IMR-90 (cell line): ENCODE results near the gene SLC25A34. TPM values are rescaled to one million over a fixed set of nuclear protein-coding genes. Genes with fewer than 3 reads are reported as not detected.

Experiments
- ATAC-seq: fragments of 200-7000 bp; cut with Tn5 transposase; 2 replicates; pipeline ENCODE4 v1.9.1; 2020; ENCODE audit warnings: low read depth, mild to moderate bottlenecking, moderate library complexity
- BruUV-seq: library from RNA; stranded (reverse); fragments of 400-500 nt; replicated peaks from 2 replicates; lab custom pipeline; 2021; lab: Mats Ljungman, UMichigan
- CTCF ChIA-PET: fragments of 300-600 bp; formaldehyde crosslinking; extraction: SDS; loops from one replicate; lab custom pipeline; 2021; ENCODE audit warnings: antibody characterized with exemption; lab: Yijun Ruan, JAX
- POLR2A ChIA-PET: fragments of 300-600 bp; sonication (Branson Sonifier 250); formaldehyde crosslinking; loops from one replicate; lab custom pipeline; 2022; ENCODE audit warnings: antibody characterized with exemption; ENCODE audit not compliant: unreplicated experiment; lab: Charles Lee
- DNase-seq: peaks from one replicate; pipeline ENCODE4 v3.0.0; 2013
- H2AFZ ChIP-seq: replicated peaks from 2 replicates; pipeline ENCODE3; 2013; ENCODE audit warnings: low read length, mild to moderate bottlenecking; ENCODE audit not compliant: poor library complexity
- H2AK5ac ChIP-seq: 2 replicates; pipeline ENCODE4 v1.6.1; 2013; ENCODE audit warnings: low read depth, low read length, inconsistent platforms
- H2AK9ac ChIP-seq: replicated peaks from 2 replicates; pipeline ENCODE3; 2013; ENCODE audit warnings: mild to moderate bottlenecking, low read depth, low read length, moderate library complexity; ENCODE audit not compliant: poor library complexity
- H2BK120ac ChIP-seq: 2 replicates; pipeline ENCODE4 v1.6.1; 2013; ENCODE audit warnings: low read depth, low read length, inconsistent platforms
- H2BK15ac ChIP-seq: 3 replicates; pipeline ENCODE4 v1.6.1; 2013; ENCODE audit warnings: low read depth, low read length, inconsistent platforms
- H2BK20ac ChIP-seq: 2 replicates; pipeline ENCODE4 v1.6.1; 2013; ENCODE audit warnings: low read depth, mild to moderate bottlenecking, inconsistent platforms, low read length, moderate library complexity
- H2BK5ac ChIP-seq: 2 replicates; pipeline ENCODE4 v1.6.1; 2013; ENCODE audit warnings: mild to moderate bottlenecking, low read depth, low read length, inconsistent platforms; ENCODE audit not compliant: poor library complexity, severe bottlenecking
- H3K14ac ChIP-seq: replicated peaks from 2 replicates; pipeline ENCODE4 v1.6.1; 2013; ENCODE audit warnings: low read depth, low read length, inconsistent platforms
- H3K18ac ChIP-seq: 2 replicates; pipeline ENCODE4 v1.6.1; 2013; ENCODE audit warnings: low read depth, low read length, control low read depth
- H3K23ac ChIP-seq: 2 replicates; pipeline ENCODE4 v1.6.1; 2013; ENCODE audit warnings: low read depth, low read length, inconsistent platforms
- H3K27ac ChIP-seq: 2 replicates; pipeline ENCODE4 v1.5.1; 2013; ENCODE audit warnings: mild to moderate bottlenecking, control low read depth, low read length; ENCODE audit not compliant: insufficient read depth
- H3K27me3 ChIP-seq: 2 replicates; pipeline ENCODE4 v1.6.1; 2013; ENCODE audit warnings: low read length; ENCODE audit not compliant: control insufficient read depth, insufficient read depth
- H3K36me3 ChIP-seq: 2 replicates; pipeline ENCODE4 v1.6.1; 2013; ENCODE audit warnings: low read length, mixed read lengths; ENCODE audit not compliant: control insufficient read depth, insufficient read depth
- H3K4ac ChIP-seq: 2 replicates; pipeline ENCODE4 v1.6.1; 2013; ENCODE audit warnings: low read depth, low read length, inconsistent platforms
- H3K4me1 ChIP-seq: 2 replicates; pipeline ENCODE4 v1.6.1; 2013; ENCODE audit warnings: low read length, mixed read lengths; ENCODE audit not compliant: control insufficient read depth, insufficient read depth
- H3K4me2 ChIP-seq: 2 replicates; pipeline ENCODE4 v1.6.1; 2013; ENCODE audit warnings: low read depth, mild to moderate bottlenecking, control low read depth, low read length, moderate library complexity
- H3K4me3 ChIP-seq: 2 replicates; pipeline ENCODE4 v1.5.1; 2013; ENCODE audit warnings: low read depth, mild to moderate bottlenecking, control low read depth, low read length, moderate library complexity; ENCODE audit not compliant: insufficient read depth
- H3K56ac ChIP-seq: 2 replicates; pipeline ENCODE4 v1.6.1; 2013; ENCODE audit warnings: low read length, inconsistent platforms; ENCODE audit not compliant: insufficient read depth; ENCODE audit errors: extremely low read depth
- H3K79me1 ChIP-seq, 2 experiments: 2 replicates each; pipeline ENCODE4 v1.6.1; 2013; ENCODE audit warnings: low read length in 2 of 2, inconsistent platforms in 1 of 2, low read depth in 1 of 2
- H3K9ac ChIP-seq: 2 replicates; pipeline ENCODE4 v1.6.1; 2013; ENCODE audit warnings: low read depth, low read length, control low read depth
- H3K9me1 ChIP-seq: 2 replicates; pipeline ENCODE4 v1.6.1; 2013; ENCODE audit warnings: low read length, inconsistent platforms; ENCODE audit not compliant: insufficient read depth
- H3K9me3 ChIP-seq: 2 replicates; pipeline ENCODE4 v1.6.1; 2013; ENCODE audit warnings: low read length; ENCODE audit not compliant: control insufficient read depth, insufficient read depth
- H4K20me1 ChIP-seq: 2 replicates; pipeline ENCODE4 v1.6.1; 2013; ENCODE audit warnings: low read length, inconsistent platforms; ENCODE audit not compliant: insufficient read depth
- H4K5ac ChIP-seq: 2 replicates; pipeline ENCODE4 v1.6.1; 2013; ENCODE audit warnings: mild to moderate bottlenecking, low read depth, low read length, control low read depth
- H4K8ac ChIP-seq, 2 experiments: 2 replicates each; pipeline ENCODE4 v1.6.1; 2013; ENCODE audit warnings: low read depth in 2 of 2, low read length in 2 of 2, control low read depth in 1 of 2, inconsistent platforms in 1 of 2
- H4K91ac ChIP-seq: 2 replicates; pipeline ENCODE4 v1.6.1; 2013; ENCODE audit warnings: low read depth, low read length, inconsistent platforms; ENCODE audit not compliant: insufficient read depth
- BHLHE40 ChIP-seq: fragments of 150-350 bp; IDR thresholded peaks from 2 replicates; pipeline ENCODE4 v1.6.1; 2016; ENCODE audit warnings: mild to moderate bottlenecking, low read depth, low read length
- CEBPB ChIP-seq: IDR thresholded peaks from 2 replicates; pipeline ENCODE4 v1.6.1; 2012; ENCODE audit warnings: low read depth, low read length, improper control_type of control experiment
- CHD1 ChIP-seq: IDR thresholded peaks from 2 replicates; pipeline ENCODE4 v1.6.1; 2012; ENCODE audit warnings: low read depth, low read length, improper control_type of control experiment
- MAFK ChIP-seq: IDR thresholded peaks from 2 replicates; pipeline ENCODE4 v1.6.1; 2012; ENCODE audit warnings: low read depth, low read length, improper control_type of control experiment
- MAZ ChIP-seq: IDR thresholded peaks from 2 replicates; pipeline ENCODE4 v1.6.1; 2012; ENCODE audit warnings: low read depth, mild to moderate bottlenecking, low read length, improper control_type of control experiment, moderate library complexity, borderline replicate concordance
- MXI1 ChIP-seq: IDR thresholded peaks from 2 replicates; pipeline ENCODE4 v1.6.1; 2012; ENCODE audit warnings: low read depth, mild to moderate bottlenecking, low read length, moderate library complexity, borderline replicate concordance
- NFE2L2 ChIP-seq: fragments of 150-350 bp; IDR thresholded peaks from 2 replicates; pipeline ENCODE4 v1.6.1; 2016; ENCODE audit warnings: low read depth, mild to moderate bottlenecking, low read length
- POLR2A ChIP-seq: IDR thresholded peaks from 2 replicates; pipeline ENCODE4 v1.6.1; 2012; ENCODE audit warnings: mild to moderate bottlenecking, low read depth, low read length
- RAD21 ChIP-seq: IDR thresholded peaks from 2 replicates; pipeline ENCODE4 v1.6.1; 2012; ENCODE audit warnings: low read length, improper control_type of control experiment
- RCOR1 ChIP-seq: IDR thresholded peaks from 2 replicates; pipeline ENCODE4 v1.6.1; 2012; ENCODE audit warnings: mild to moderate bottlenecking, low read length, improper control_type of control experiment; ENCODE audit not compliant: insufficient replicate concordance
- RFX5 ChIP-seq: IDR thresholded peaks from 2 replicates; pipeline ENCODE4 v1.8.0; 2012; ENCODE audit warnings: low read depth, mild to moderate bottlenecking, low read length, moderate library complexity
- SMC3 ChIP-seq: fragments of 150-350 bp; IDR thresholded peaks from 2 replicates; pipeline ENCODE4 v1.6.1; 2016; ENCODE audit warnings: low read depth, mild to moderate bottlenecking, antibody characterized with exemption, low read length, moderate library complexity
- WGBS, 2 experiments: methylation state at CpG; one replicate each; pipeline versions ENCODE4 v1.1.5 to v1.1.7; 2013; ENCODE audit warnings: missing lambda C conversion rate in 2 of 2; ENCODE audit not compliant: insufficient read length in 1 of 2; ENCODE audit errors: extremely low coverage in 2 of 2; 5-methylcytosine and 5-hydroxymethylcytosine counted together
- dilution Hi-C: fragments of 300-500 bp; cut with HindIII; formaldehyde crosslinking; loops from one replicate; pipeline ENCODE4 v1.14.3; 2018; ENCODE audit warnings: low sequenced_read_pairs; ENCODE audit not compliant: unreplicated experiment
- in situ Hi-C: fragments of 300-500 bp; cut with MboI; formaldehyde crosslinking; loops from 3 replicates; pipeline ENCODE4 v1.14.3; 2019; ENCODE audit warnings: low sequenced_read_pairs, inconsistent platforms, mixed read lengths
- intact Hi-C: fragments of 100-400 bp; cut with micrococcal nuclease; formaldehyde crosslinking; loops from 2 replicates; pipeline ENCODE4 v1.10.0; 2022
- polyA plus RNA-seq, 3 experiments: library from polyadenylated mRNA; depleted of rRNA; stranded (reverse); fragments of >200 nt; gene quantifications; 2 replicates each; pipeline ENCODE4 v1.2.3, GENCODE V29; 2012; ENCODE audit warnings: low replicate concordance in 1 of 3
- total RNA-seq: library from RNA; depleted of rRNA; stranded (reverse); fragments of >200 nt; gene quantifications from 2 replicates; pipeline ENCODE4 v1.2.3, GENCODE V29; 2012
- TF ChIP-seq, protein P1 (sequence below): fragments of 150-350 bp; IDR thresholded peaks from 2 replicates; pipeline ENCODE4 v1.6.1; 2017; ENCODE audit warnings: mild to moderate bottlenecking, antibody characterized with exemption, low read length, low read depth
- TF ChIP-seq, protein P2 (sequence below): conservative IDR thresholded peaks from 2 replicates; pipeline ENCODE4 v1.5.1; 2012; ENCODE audit warnings: mild to moderate bottlenecking, low read depth, low read length, improper control_type of control experiment

SLC25A34 gene
- total and polyA plus RNA-seq, 2 of the 4 experiments (the other 2 are of a cell fraction): under 0.01 to 0.72 TPM

DNA sequence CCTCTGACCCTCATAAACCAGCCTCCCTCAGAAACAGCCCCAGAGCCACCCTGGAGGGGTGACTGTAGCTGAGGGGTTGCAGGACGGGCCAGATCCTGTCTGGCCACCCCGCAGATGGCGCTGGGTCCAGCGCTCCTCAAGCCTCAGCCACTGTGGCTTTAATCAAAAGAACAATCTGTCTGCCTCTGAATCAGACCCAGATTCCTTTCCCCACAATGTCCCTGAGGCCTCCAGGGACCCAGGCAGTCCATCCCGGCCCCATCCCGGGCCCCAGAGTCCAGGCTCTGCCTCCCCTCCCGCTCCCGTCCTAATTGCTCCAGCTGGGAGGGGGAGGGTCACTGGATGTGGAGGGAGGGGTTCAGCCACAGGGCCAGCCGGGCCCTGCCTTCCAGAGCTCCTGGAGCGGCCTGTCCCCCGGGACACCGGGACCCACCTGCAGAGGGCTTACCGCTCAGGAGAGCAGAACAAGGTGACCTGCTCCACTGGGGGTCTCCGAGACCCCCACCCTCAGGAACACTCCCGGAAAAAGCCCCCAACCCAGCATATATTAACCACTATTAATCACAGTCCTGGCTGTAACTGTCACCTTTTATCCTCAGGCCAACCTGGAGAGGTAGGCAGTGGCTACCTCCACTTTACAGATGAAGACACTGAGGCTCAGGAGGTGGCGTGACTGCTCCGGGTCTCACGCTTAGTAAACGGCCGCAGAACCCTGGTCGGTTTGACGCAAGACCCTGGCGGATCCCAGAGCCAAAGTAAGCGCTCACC, 21.7 kb downstream of the SLC25A34 start:
- ChIA-PET CTCF (no interaction called here), POLR2A (no interaction called here)
- no peak for TF ChIP-seq MAFK
- TF ChIP-seq, protein P1, sequence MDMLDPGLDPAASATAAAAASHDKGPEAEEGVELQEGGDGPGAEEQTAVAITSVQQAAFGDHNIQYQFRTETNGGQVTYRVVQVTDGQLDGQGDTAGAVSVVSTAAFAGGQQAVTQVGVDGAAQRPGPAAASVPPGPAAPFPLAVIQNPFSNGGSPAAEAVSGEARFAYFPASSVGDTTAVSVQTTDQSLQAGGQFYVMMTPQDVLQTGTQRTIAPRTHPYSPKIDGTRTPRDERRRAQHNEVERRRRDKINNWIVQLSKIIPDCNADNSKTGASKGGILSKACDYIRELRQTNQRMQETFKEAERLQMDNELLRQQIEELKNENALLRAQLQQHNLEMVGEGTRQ: no peak
- TF ChIP-seq MXI1: no peak
- no peak for TF ChIP-seq POLR2A
- TF ChIP-seq CEBPB: no peak
- TF ChIP-seq RAD21: no peak
- TF ChIP-seq RFX5: no peak
- TF ChIP-seq, protein P2, sequence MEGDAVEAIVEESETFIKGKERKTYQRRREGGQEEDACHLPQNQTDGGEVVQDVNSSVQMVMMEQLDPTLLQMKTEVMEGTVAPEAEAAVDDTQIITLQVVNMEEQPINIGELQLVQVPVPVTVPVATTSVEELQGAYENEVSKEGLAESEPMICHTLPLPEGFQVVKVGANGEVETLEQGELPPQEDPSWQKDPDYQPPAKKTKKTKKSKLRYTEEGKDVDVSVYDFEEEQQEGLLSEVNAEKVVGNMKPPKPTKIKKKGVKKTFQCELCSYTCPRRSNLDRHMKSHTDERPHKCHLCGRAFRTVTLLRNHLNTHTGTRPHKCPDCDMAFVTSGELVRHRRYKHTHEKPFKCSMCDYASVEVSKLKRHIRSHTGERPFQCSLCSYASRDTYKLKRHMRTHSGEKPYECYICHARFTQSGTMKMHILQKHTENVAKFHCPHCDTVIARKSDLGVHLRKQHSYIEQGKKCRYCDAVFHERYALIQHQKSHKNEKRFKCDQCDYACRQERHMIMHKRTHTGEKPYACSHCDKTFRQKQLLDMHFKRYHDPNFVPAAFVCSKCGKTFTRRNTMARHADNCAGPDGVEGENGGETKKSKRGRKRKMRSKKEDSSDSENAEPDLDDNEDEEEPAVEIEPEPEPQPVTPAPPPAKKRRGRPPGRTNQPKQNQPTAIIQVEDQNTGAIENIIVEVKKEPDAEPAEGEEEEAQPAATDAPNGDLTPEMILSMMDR: no peak
- no peak for TF ChIP-seq SMC3
- TF ChIP-seq RCOR1: no peak
- no peak for TF ChIP-seq CHD1
- no peak for TF ChIP-seq NFE2L2
- no peak; the same call in 1 of the 2 replicates for TF ChIP-seq MAZ
- TF ChIP-seq BHLHE40: no peak

More for the DNA sequence above, 21.7 kb downstream of the SLC25A34 start:
- no peaks in the 10 kb centered on the region for H3K9me3 ChIP-seq
- peak overlapping the region; percentile 94 for H3K14ac ChIP-seq
- peak overlapping the region; percentile 48; the same call in 1 of the 2 replicates for H3K18ac ChIP-seq
- 0 out of 2 replicates have a peak, but pooled peaks have one; percentile 6 for ATAC-seq
- BruUV-seq: no TSS peak
- peaks cover 7% of the 10 kb centered on the region for H3K9me1 ChIP-seq
- H3K9ac ChIP-seq: peak overlapping the region; percentile 22
- peak; percentile 12 for DNase-seq
- H4K8ac ChIP-seq: peak overlapping the region; percentile 40 to 96
- H2AFZ ChIP-seq: peak overlapping the region; percentile 94
- peak overlapping the region; percentile 93 for H2AK9ac ChIP-seq
- no peaks in the 10 kb centered on the region for H3K27me3 ChIP-seq
- no peak overlapping the region for H2BK20ac ChIP-seq
- H3K27ac ChIP-seq: peak overlapping the region; percentile 39
- in situ Hi-C loops (no loop called here), dilution Hi-C loops (no loop called here), intact Hi-C loops (no loop called here)
- H4K5ac ChIP-seq: peak overlapping the region; percentile 96
- peak overlapping the region; percentile 54 for H2AK5ac ChIP-seq
- H3K23ac ChIP-seq: peak overlapping the region; percentile 87; the same call in 1 of the 2 replicates
- peak overlapping the region; percentile 93 for H4K91ac ChIP-seq
- peak overlapping the region; percentile 47 for H2BK120ac ChIP-seq
- H3K79me1 ChIP-seq: peaks cover 8 to 36% of the 10 kb centered on the region in 2 experiments; a peak in 3 of 4 replicates
- H3K4me2 ChIP-seq: peak overlapping the region; percentile 84
- peak overlapping the region; percentile 68 for H3K4me3 ChIP-seq
- H3K36me3 ChIP-seq: no peaks in the 10 kb centered on the region; the same call in 1 of the 2 replicates
- H2BK15ac ChIP-seq: peak overlapping the region; percentile 89; the same call in 2 of the 3 replicates
- H4K20me1 ChIP-seq: peaks cover 20% of the 10 kb centered on the region
- no peak overlapping the region for H3K56ac ChIP-seq
- WGBS, 2 experiments: 28% methylated on average over 6 of the region's 24 CpGs; no CpG with 5 or more reads in 1 of the 2 experiments
- H2BK5ac ChIP-seq: peak overlapping the region; percentile 23
- peaks cover 17% of the 10 kb centered on the region for H3K4me1 ChIP-seq
- H3K4ac ChIP-seq: peak overlapping the region; percentile 84
